ENCODE measurements around the gene ARFIP1. TPM values are rescaled to one million over a fixed set of nuclear protein-coding genes. Genes with fewer than 3 reads are reported as not detected.
"Not testable (repeated sequence)": the region's sequence is repeated elsewhere in the genome, so short reads cannot be mapped to it uniquely, and the experiment has no call there.

ARFIP1 gene
- total and polyA plus RNA-seq, 9 of the 15 experiments (the other 6 are each of a cell fraction or from before 2014, with no cell fraction given), result 14.1 to 25.1 (median 20.9) TPM

GRCh38 chr4:152854016-152854415 lies 74.3 kb downstream of the ARFIP1 start:
- in situ Hi-C loops (cut with MboI) (loop anchor here (10.0 kb wide), 2 partner anchors 271 to 781 kb away; no protein-coding TSS in a partner anchor), intact Hi-C loops (cut with micrococcal nuclease) (loop anchor here (10.0 kb wide), 1 partner anchor 471 kb away; no protein-coding TSS in a partner anchor)
- H3K4me2 ChIP-seq (ENCODE audit: insufficient read depth, low read length); H3K9me1 ChIP-seq (ENCODE audit: control insufficient read depth, insufficient read depth, low read length); H3K9ac ChIP-seq (ENCODE audit: insufficient read depth in 1 of 2, low read depth in 2 of 2, low read length in 2 of 2); BruUV-seq (replicated peaks); H3K9me3 ChIP-seq (replicated peaks; ENCODE audit: control insufficient read depth, insufficient read depth, low read depth, low read length); H3K4me1 ChIP-seq (replicated peaks in 1 of 2; ENCODE audit: control insufficient read depth in 2 of 2, insufficient read depth in 2 of 2, low read length in 2 of 2); H4K20me1 ChIP-seq (replicated peaks; ENCODE audit: control insufficient read depth, insufficient read depth, low read length); H3K27me3 ChIP-seq (ENCODE audit: control insufficient read depth in 2 of 2, insufficient read depth in 2 of 2, low read length in 2 of 2); H3K27ac ChIP-seq (ENCODE audit: extremely low read depth, low read depth, low read length); ATAC-seq; H3K36me3 ChIP-seq (ENCODE audit: control insufficient read depth, insufficient read depth, low read length); CTCF ChIA-PET (ENCODE audit: low intra/inter-chr PET ratio); H3K4me3 ChIP-seq; DNase-seq (ENCODE audit: extremely low read depth in 1 of 4, low spot score in 3 of 4); H2AFZ ChIP-seq (ENCODE audit: low read depth, low read length); FAIRE-seq; H3K79me2 ChIP-seq (ENCODE audit: control insufficient read depth, insufficient read depth, low read length); POLR2A ChIA-PET: not testable (repeated sequence)
- TF ChIP-seq, protein P1, sequence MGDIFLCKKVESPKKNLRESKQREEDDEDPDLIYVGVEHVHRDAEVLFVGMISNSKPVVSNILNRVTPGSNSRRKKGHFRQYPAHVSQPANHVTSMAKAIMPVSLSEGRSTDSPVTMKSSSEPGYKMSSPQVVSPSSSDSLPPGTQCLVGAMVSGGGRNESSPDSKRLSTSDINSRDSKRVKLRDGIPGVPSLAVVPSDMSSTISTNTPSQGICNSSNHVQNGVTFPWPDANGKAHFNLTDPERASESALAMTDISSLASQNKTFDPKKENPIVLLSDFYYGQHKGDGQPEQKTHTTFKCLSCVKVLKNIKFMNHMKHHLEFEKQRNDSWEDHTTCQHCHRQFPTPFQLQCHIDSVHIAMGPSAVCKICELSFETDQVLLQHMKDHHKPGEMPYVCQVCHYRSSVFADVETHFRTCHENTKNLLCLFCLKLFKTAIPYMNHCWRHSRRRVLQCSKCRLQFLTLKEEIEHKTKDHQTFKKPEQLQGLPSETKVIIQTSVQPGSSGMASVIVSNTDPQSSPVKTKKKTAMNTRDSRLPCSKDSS (IDR thresholded peaks at IDR 0.05; ENCODE audit: low read depth, partially characterized antibody), result peak; percentile 26
- 83% methylated on average over 5 of the region's 5 CpGs for WGBS (ENCODE audit: insufficient coverage, low coverage, missing lambda C conversion rate)

DNA sequence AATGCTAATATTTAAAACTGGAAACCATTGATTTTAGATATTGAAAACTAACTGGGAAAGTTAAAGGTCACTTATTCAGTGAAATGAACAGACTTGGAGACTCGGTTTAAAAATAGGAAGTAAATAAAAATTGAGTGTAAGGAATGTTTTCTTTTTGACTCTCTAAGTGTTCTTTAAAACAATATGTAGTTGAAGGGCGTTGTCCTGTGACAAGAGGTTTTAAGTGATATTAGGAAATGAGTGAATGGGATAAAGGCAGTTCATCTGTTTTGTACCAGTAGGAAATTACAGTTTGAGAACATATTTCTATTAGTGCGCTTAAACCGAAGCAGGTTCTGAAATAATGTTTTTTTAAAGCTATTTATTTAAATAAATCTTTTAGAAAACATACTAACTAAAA lies 77.2 kb downstream of the ARFIP1 start:
- ChIA-PET POLR2A (no interaction called here), CTCF (ENCODE audit: low intra/inter-chr PET ratio) (no interaction called here)
- Histone ChIP-seq H3K4me2 (ENCODE audit: insufficient read depth, low read length) (no peak overlapping the region), H3K9me1 (ENCODE audit: control insufficient read depth, insufficient read depth, low read length) (no peaks in the 10 kb centered on the region), H3K4me3 (no peak overlapping the region), H2AFZ (ENCODE audit: low read depth, low read length) (no peak overlapping the region), H4K20me1 (replicated peaks; ENCODE audit: control insufficient read depth, insufficient read depth, low read length) (no peaks in the 10 kb centered on the region), H3K36me3 (ENCODE audit: control insufficient read depth, insufficient read depth, low read length) (no peaks in the 10 kb centered on the region), H3K27me3 (ENCODE audit: control insufficient read depth in 2 of 2, insufficient read depth in 2 of 2, low read length in 2 of 2) (no peaks in the 10 kb centered on the region), H3K27ac (ENCODE audit: extremely low read depth, low read depth, low read length) (no peak overlapping the region), H3K9me3 (replicated peaks; ENCODE audit: control insufficient read depth, insufficient read depth, low read depth, low read length) (no peaks in the 10 kb centered on the region; the same call in none of the 2 replicates), H3K4me1 (replicated peaks in 1 of 2; ENCODE audit: control insufficient read depth in 2 of 2, insufficient read depth in 2 of 2, low read length in 2 of 2) (no peaks in the 10 kb centered on the region), H3K79me2 (ENCODE audit: control insufficient read depth, insufficient read depth, low read length) (no peaks in the 10 kb centered on the region), H3K9ac (ENCODE audit: insufficient read depth in 1 of 2, low read depth in 2 of 2, low read length in 2 of 2) (no peak overlapping the region)
- BruUV-seq (replicated peaks), result no TSS peak
- in situ Hi-C loops (cut with MboI) (loop anchor here (10.0 kb wide), 2 partner anchors 268 to 778 kb away; no protein-coding TSS in a partner anchor), intact Hi-C loops (cut with micrococcal nuclease) (loop anchor here (10.0 kb wide), 1 partner anchor 468 kb away; no protein-coding TSS in a partner anchor)
- ATAC-seq (no peak), DNase-seq (ENCODE audit: extremely low read depth in 1 of 4, low spot score in 3 of 4) (no peak), FAIRE-seq (no peak)
- 78% methylated on average over 4 of the region's 4 CpGs for WGBS (ENCODE audit: insufficient coverage, low coverage, missing lambda C conversion rate)
- no peak for TF ChIP-seq BRD9 (IDR thresholded peaks at IDR 0.05; ENCODE audit: low read depth, partially characterized antibody)
- TF ChIP-seq CTCF (IDR thresholded peaks at IDR 0.05 in 2 of 3, conservative IDR thresholded peaks at IDR 0.05 in 1 of 3; ENCODE audit: insufficient read depth in 2 of 3, low read depth in 1 of 3, low read length in 3 of 3), result no peak
- no peak for TF ChIP-seq ZSCAN29 (IDR thresholded peaks at IDR 0.05)
- TF ChIP-seq, protein P2, sequence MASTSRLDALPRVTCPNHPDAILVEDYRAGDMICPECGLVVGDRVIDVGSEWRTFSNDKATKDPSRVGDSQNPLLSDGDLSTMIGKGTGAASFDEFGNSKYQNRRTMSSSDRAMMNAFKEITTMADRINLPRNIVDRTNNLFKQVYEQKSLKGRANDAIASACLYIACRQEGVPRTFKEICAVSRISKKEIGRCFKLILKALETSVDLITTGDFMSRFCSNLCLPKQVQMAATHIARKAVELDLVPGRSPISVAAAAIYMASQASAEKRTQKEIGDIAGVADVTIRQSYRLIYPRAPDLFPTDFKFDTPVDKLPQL (IDR thresholded peaks at IDR 0.05; ENCODE audit: extremely low read depth, insufficient read length), result no peak
- TF ChIP-seq, protein P3, sequence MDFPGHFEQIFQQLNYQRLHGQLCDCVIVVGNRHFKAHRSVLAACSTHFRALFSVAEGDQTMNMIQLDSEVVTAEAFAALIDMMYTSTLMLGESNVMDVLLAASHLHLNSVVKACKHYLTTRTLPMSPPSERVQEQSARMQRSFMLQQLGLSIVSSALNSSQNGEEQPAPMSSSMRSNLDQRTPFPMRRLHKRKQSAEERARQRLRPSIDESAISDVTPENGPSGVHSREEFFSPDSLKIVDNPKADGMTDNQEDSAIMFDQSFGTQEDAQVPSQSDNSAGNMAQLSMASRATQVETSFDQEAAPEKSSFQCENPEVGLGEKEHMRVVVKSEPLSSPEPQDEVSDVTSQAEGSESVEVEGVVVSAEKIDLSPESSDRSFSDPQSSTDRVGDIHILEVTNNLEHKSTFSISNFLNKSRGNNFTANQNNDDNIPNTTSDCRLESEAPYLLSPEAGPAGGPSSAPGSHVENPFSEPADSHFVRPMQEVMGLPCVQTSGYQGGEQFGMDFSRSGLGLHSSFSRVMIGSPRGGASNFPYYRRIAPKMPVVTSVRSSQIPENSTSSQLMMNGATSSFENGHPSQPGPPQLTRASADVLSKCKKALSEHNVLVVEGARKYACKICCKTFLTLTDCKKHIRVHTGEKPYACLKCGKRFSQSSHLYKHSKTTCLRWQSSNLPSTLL (IDR thresholded peaks at IDR 0.05), result no peak
- no peak for TF ChIP-seq L3MBTL2 (IDR thresholded peaks at IDR 0.05)
- no peak for TF ChIP-seq MECOM (CRISPR knock-in tag; IDR thresholded peaks at IDR 0.05)
- no peak for TF ChIP-seq GABPB2 (CRISPR knock-in tag; conservative IDR thresholded peaks at IDR 0.05)
- TF ChIP-seq ADNP (tag; IDR thresholded peaks at IDR 0.05), result no peak
